HK-2 (cell line): Measurements from ENCODE around the gene UGT1A3.
"Not testable (repeated sequence)": the region's sequence is repeated elsewhere in the genome, so short reads cannot be mapped to it uniquely, and the experiment has no call there.

Experiments
- DNase-seq: peaks from one replicate; pipeline ENCODE4 v3.0.0-alpha.2; 2018; ENCODE audit not compliant: unreplicated experiment

The UGT1A3 gene

GRCh38 chr2:233707940-233708644 lies 20.8 kb upstream of the UGT1A3 start:
- DNase-seq, result no peak

GRCh38 chr2:233708942-233709341 lies 19.9 kb upstream of the UGT1A3 start:
- no peak for DNase-seq

GRCh38 chr2:233711312-233712008 lies 17.4 kb upstream of the UGT1A3 start:
- DNase-seq, result peak; percentile 87

GRCh38 chr2:233712611-233713261 lies 16.1 kb upstream of the UGT1A3 start, which contains the start of gene UGT1A5:
TSS of gene UGT1A5 (plus strand) at chr2:233712907. CDS start at chr2:233712992, 85 bp downstream.
- no peak for DNase-seq

- DNase-seq, result no peak
Observed at GRCh38 chr2:233713262-233713615, 15.6 kb upstream of the UGT1A3 start.

- no peak for DNase-seq
Observed at GRCh38 chr2:233714121-233714520, 14.7 kb upstream of the UGT1A3 start.

GRCh38 chr2:233718552-233718951 lies 10.3 kb upstream of the UGT1A3 start, which contains the start of gene UGT1A4:
TSS of gene UGT1A4 (plus strand) at chr2:233718736. CDS start at chr2:233718821, 85 bp downstream.
- DNase-seq, result no peak

- DNase-seq, result not testable (repeated sequence)
Observed at GRCh38 chr2:233736868-233737653, 8.2 kb downstream of the UGT1A3 start.

GRCh38 chr2:233740870-233741269 lies 12.0 kb downstream of the UGT1A3 start:
- DNase-seq, result no peak

GRCh38 chr2:233743464-233744259 lies 14.8 kb downstream of the UGT1A3 start:
- DNase-seq, result no peak

GRCh38 chr2:233745073-233745755 lies 16.4 kb downstream of the UGT1A3 start:
- DNase-seq, result no peak

GRCh38 chr2:233745838-233746237 lies 17.0 kb downstream of the UGT1A3 start:
- not testable (repeated sequence) for DNase-seq

- no peak for DNase-seq
Observed at GRCh38 chr2:233746475-233747282, 17.8 kb downstream of the UGT1A3 start.

- no peak for DNase-seq
Observed at GRCh38 chr2:233747283-233747544, 18.4 kb downstream of the UGT1A3 start.

- not testable (repeated sequence) for DNase-seq
Observed at GRCh38 chr2:233750689-233751088, 21.8 kb downstream of the UGT1A3 start.

- DNase-seq, result not testable (repeated sequence)
Observed at GRCh38 chr2:233751212-233752009, 22.6 kb downstream of the UGT1A3 start.

GRCh38 chr2:233754872-233755611 lies 26.2 kb downstream of the UGT1A3 start:
- DNase-seq, result no peak

- no peak for DNase-seq
Observed at GRCh38 chr2:233756429-233757081, 27.7 kb downstream of the UGT1A3 start.
